ENCODE data around the gene SLC25A13.

DNA sequence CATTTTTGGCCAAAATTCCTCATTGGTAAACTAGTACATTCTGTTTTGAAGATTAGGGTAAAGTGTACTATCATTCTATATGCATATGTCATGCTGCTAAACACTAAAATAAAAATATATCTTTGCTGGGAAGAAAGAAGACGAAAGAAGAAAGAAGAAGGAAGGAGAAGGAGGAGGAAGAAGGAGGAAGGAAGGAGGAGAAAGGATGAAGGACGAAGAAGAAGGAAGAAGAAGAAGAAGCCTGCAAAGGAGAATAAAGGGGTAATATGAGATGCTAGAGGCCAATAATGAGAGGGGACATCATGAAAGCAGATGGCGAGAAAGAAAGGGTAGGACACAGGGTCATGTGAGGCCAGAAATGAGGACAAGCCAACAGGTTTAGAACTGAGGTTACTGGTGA is 8.0 kb downstream of the SLC25A13 start:
- TF ChIP-seq, protein P1, sequence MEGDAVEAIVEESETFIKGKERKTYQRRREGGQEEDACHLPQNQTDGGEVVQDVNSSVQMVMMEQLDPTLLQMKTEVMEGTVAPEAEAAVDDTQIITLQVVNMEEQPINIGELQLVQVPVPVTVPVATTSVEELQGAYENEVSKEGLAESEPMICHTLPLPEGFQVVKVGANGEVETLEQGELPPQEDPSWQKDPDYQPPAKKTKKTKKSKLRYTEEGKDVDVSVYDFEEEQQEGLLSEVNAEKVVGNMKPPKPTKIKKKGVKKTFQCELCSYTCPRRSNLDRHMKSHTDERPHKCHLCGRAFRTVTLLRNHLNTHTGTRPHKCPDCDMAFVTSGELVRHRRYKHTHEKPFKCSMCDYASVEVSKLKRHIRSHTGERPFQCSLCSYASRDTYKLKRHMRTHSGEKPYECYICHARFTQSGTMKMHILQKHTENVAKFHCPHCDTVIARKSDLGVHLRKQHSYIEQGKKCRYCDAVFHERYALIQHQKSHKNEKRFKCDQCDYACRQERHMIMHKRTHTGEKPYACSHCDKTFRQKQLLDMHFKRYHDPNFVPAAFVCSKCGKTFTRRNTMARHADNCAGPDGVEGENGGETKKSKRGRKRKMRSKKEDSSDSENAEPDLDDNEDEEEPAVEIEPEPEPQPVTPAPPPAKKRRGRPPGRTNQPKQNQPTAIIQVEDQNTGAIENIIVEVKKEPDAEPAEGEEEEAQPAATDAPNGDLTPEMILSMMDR (conservative IDR thresholded peaks at IDR 0.05; ENCODE audit: low read depth, low read length): no peak
- no peak for TF ChIP-seq EZH2phosphoT487 (IDR thresholded peaks at IDR 0.05; ENCODE audit: borderline replicate concordance, low read length)
